Panc1 (cell line): ENCODE results near the gene NPM1. TPM values are rescaled to one million over a fixed set of nuclear protein-coding genes. Genes with fewer than 3 reads are reported as not detected.

Source experiments
- ATAC-seq: fragments of 200-7000 bp; cut with Tn5 transposase; 2 replicates; pipeline ENCODE4 v1.9.1; 2020; ENCODE audit warnings: mild to moderate bottlenecking, moderate library complexity
- BruUV-seq: library from RNA; stranded (reverse); fragments of 400-500 nt; replicated peaks from 2 replicates; lab custom pipeline; 2021; lab: Mats Ljungman, UMichigan
- CTCF ChIA-PET: fragments of 300-600 bp; sonication (Branson Sonifier 250); formaldehyde crosslinking; loops from one replicate; lab custom pipeline; 2022; ENCODE audit warnings: antibody characterized with exemption; lab: Charles Lee
- POLR2A ChIA-PET: fragments of 300-600 bp; sonication (Branson Sonifier 250); formaldehyde crosslinking; loops from one replicate; lab custom pipeline; 2022; ENCODE audit warnings: antibody characterized with exemption; lab: Charles Lee
- DNase-seq: peaks from one replicate; pipeline ENCODE4 v3.0.0-alpha.2; 2010; ENCODE audit warnings: low read depth, low spot score
- H3K27ac ChIP-seq: 2 replicates; pipeline ENCODE4 v1.5.1; 2011; ENCODE audit warnings: mild to moderate bottlenecking, low read length, inconsistent platforms
- H3K27me3 ChIP-seq: fragments of 200-500 bp; sonication (Bioruptor generic); 2 replicates; pipeline ENCODE4 v1.6.0; 2014; ENCODE audit warnings: low read length, inconsistent platforms; ENCODE audit not compliant: control insufficient read depth, insufficient read depth
- H3K36me3 ChIP-seq: fragments of 200-500 bp; sonication (Bioruptor generic); 2 replicates; pipeline ENCODE4 v1.5.1; 2014; ENCODE audit warnings: inconsistent platforms, mild to moderate bottlenecking, low read length, moderate library complexity; ENCODE audit not compliant: control insufficient read depth, insufficient read depth
- H3K4me1 ChIP-seq: 2 replicates; pipeline ENCODE4 v1.5.1; 2011; ENCODE audit warnings: inconsistent platforms, mild to moderate bottlenecking, low read length, moderate library complexity; ENCODE audit not compliant: control insufficient read depth, insufficient read depth
- H3K4me3 ChIP-seq, 2 experiments: 2 replicates each; pipeline ENCODE4 v1.5.1; 2011 to 2012; ENCODE audit warnings: low read depth in 2 of 2, low read length in 2 of 2, mild to moderate bottlenecking in 2 of 2, inconsistent platforms in 1 of 2, moderate library complexity in 1 of 2
- H3K9me3 ChIP-seq: fragments of 200-500 bp; sonication (Bioruptor generic); 2 replicates; pipeline ENCODE4 v1.5.1; 2014; ENCODE audit warnings: low read depth, mild to moderate bottlenecking, inconsistent platforms, low read length, moderate library complexity; ENCODE audit not compliant: control insufficient read depth, insufficient read depth
- CTCF ChIP-seq: fragments of 450-650 bp; IDR thresholded peaks from 2 replicates; pipeline ENCODE4 v1.5.1; 2017; ENCODE audit warnings: mild to moderate bottlenecking
- POLR2AphosphoS5 ChIP-seq: IDR thresholded peaks from 2 replicates; pipeline ENCODE4 v1.6.1; 2012; ENCODE audit warnings: mild to moderate bottlenecking, low read depth, low read length, moderate library complexity
- SIN3A ChIP-seq: IDR thresholded peaks from 2 replicates; pipeline ENCODE4 v1.6.1; 2012; ENCODE audit warnings: low read depth, mild to moderate bottlenecking, low read length, moderate library complexity, borderline replicate concordance; ENCODE audit not compliant: insufficient read depth
- TCF7L2 ChIP-seq: IDR thresholded peaks from 2 replicates; pipeline ENCODE4 v1.6.1; 2011; ENCODE audit warnings: mild to moderate bottlenecking, low read depth, low read length, inconsistent platforms
- in situ Hi-C: cut with HindIII; loops from 2 replicates; pipeline ENCODE4 v1.10.0; 2016; ENCODE audit warnings: low sequenced_read_pairs, low pct_unique_long_range_greater_than_20kb
- intact Hi-C: fragments of 100-400 bp; cut with micrococcal nuclease; formaldehyde crosslinking; loops from one replicate; pipeline ENCODE4 v1.10.0; 2022; ENCODE audit not compliant: unreplicated experiment
- total RNA-seq: library from RNA; stranded (reverse); gene quantifications from one replicate; pipeline ENCODE4 v1.2.1, GENCODE V29; 2021; ENCODE audit not compliant: unreplicated experiment
- TF ChIP-seq, protein P1 (sequence below), 2 experiments: IDR thresholded peaks; 2 replicates each; pipeline ENCODE4 v1.6.1; 2011 to 2012; ENCODE audit warnings: low read depth in 2 of 2, control low read depth in 1 of 2, low read length in 1 of 2, mild to moderate bottlenecking in 1 of 2, moderate library complexity in 1 of 2; ENCODE audit not compliant: insufficient read depth in 1 of 2

NPM1 gene
- total RNA-seq, 1 experiment from 2014 or later = 1,864 TPM

DNA sequence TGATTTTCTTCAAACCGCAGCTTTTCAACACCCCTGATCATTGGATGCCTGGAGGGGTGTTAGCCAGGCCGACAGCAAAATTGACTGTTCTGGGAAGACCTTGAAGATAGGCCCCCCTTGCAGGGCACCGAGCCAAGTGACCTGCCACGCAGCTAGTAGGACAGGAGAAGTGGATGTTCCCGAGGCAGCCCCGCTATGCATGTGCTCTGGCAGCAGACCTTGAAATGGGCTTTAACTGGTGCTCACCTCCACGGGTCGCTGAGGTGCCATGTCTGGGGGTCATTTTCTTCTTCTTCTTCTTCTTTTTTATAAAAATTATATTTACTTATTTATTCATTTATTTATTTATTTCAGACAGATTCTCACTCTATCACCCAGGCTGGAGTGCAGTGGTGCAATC, 44.4 kb downstream of the NPM1 start:
- intact Hi-C loops (no loop called here), in situ Hi-C loops (no loop called here)
- Histone ChIP-seq H3K4me3 (no peak overlapping the region), H3K27me3 (no peaks in the 10 kb centered on the region), H3K27ac (no peak overlapping the region), H3K4me1 (no peaks in the 10 kb centered on the region), H3K9me3 (no peaks in the 10 kb centered on the region), H3K36me3 (no peaks in the 10 kb centered on the region)
- POLR2A ChIA-PET = no interaction called here
- CTCF ChIA-PET = no interaction called here
- BruUV-seq = no TSS peak
- ATAC-seq (no peak), DNase-seq (no peak)
- TF ChIP-seq TCF7L2 (no peak), SIN3A (no peak), CTCF (no peak), POLR2AphosphoS5 (no peak)
- TF ChIP-seq, protein P1, sequence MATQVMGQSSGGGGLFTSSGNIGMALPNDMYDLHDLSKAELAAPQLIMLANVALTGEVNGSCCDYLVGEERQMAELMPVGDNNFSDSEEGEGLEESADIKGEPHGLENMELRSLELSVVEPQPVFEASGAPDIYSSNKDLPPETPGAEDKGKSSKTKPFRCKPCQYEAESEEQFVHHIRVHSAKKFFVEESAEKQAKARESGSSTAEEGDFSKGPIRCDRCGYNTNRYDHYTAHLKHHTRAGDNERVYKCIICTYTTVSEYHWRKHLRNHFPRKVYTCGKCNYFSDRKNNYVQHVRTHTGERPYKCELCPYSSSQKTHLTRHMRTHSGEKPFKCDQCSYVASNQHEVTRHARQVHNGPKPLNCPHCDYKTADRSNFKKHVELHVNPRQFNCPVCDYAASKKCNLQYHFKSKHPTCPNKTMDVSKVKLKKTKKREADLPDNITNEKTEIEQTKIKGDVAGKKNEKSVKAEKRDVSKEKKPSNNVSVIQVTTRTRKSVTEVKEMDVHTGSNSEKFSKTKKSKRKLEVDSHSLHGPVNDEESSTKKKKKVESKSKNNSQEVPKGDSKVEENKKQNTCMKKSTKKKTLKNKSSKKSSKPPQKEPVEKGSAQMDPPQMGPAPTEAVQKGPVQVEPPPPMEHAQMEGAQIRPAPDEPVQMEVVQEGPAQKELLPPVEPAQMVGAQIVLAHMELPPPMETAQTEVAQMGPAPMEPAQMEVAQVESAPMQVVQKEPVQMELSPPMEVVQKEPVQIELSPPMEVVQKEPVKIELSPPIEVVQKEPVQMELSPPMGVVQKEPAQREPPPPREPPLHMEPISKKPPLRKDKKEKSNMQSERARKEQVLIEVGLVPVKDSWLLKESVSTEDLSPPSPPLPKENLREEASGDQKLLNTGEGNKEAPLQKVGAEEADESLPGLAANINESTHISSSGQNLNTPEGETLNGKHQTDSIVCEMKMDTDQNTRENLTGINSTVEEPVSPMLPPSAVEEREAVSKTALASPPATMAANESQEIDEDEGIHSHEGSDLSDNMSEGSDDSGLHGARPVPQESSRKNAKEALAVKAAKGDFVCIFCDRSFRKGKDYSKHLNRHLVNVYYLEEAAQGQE (IDR thresholded peaks at IDR 0.05; ENCODE audit: insufficient read depth in 1 of 2, low read depth in 2 of 2, low read length in 1 of 2) = no peak

- CTCF ChIA-PET = no interaction called here
Measured at GRCh38 chr5:171432583-171433351, 45.1 kb downstream of the NPM1 start.

More at GRCh38 chr5:171432583-171433351, 45.1 kb downstream of the NPM1 start:
- H3K4me1 ChIP-seq = no peaks in the 10 kb centered on the region
- no peaks in the 10 kb centered on the region for H3K27me3 ChIP-seq
- no peaks in the 10 kb centered on the region for H3K9me3 ChIP-seq
- TF ChIP-seq SIN3A (no peak), TCF7L2 (no peak), CTCF (no peak), POLR2AphosphoS5 (no peak)
- TF ChIP-seq, protein P1 (IDR thresholded peaks at IDR 0.05; ENCODE audit: insufficient read depth in 1 of 2, low read depth in 2 of 2, low read length in 1 of 2) = no peak
- in situ Hi-C loops (no loop called here), intact Hi-C loops (no loop called here)
- H3K36me3 ChIP-seq = no peaks in the 10 kb centered on the region
- DNase-seq (no peak), ATAC-seq (no peak)
- no peak overlapping the region for H3K4me3 ChIP-seq
- POLR2A ChIA-PET = no interaction called here
- BruUV-seq = no TSS peak
- H3K27ac ChIP-seq = no peak overlapping the region
